AG09319 (cell line): ENCODE data around the gene TOMM5.
"Not testable (repeated sequence)": the region's sequence is repeated elsewhere in the genome, so short reads cannot be mapped to it uniquely, and the experiment has no call there.

ENCODE experiments used
- DNase-seq: peaks from one replicate; pipeline ENCODE4 v3.0.0-alpha.2; 2010; ENCODE audit warnings: low read depth; ENCODE audit errors: extremely low read depth
- TF ChIP-seq, protein P1 (sequence below): IDR thresholded peaks from 2 replicates; pipeline ENCODE4 v1.5.1; 2011; ENCODE audit warnings: low read depth, mild to moderate bottlenecking, inconsistent platforms, low read length, moderate library complexity

Gene TOMM5

DNA sequence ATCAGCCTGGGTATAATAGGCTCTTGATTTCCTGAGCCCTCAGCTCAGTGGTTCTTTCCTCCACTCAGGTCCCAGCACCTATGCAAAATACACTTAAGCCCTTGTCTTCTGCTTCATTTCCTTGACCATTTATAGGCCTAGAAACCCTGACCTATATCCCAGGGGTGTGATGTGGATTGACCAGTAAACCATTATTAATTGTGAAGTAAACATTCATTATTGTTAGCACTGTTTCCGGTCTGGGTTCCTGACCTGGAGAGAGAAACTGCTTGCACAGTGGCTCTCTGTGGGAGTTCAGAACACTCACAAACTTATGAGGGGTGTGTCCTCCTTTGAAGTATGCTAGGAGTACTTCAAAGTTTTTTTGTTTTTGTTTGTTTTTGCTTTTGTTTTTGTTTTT is 19.6 kb upstream of the TOMM5 start:
- TF ChIP-seq, protein P1, sequence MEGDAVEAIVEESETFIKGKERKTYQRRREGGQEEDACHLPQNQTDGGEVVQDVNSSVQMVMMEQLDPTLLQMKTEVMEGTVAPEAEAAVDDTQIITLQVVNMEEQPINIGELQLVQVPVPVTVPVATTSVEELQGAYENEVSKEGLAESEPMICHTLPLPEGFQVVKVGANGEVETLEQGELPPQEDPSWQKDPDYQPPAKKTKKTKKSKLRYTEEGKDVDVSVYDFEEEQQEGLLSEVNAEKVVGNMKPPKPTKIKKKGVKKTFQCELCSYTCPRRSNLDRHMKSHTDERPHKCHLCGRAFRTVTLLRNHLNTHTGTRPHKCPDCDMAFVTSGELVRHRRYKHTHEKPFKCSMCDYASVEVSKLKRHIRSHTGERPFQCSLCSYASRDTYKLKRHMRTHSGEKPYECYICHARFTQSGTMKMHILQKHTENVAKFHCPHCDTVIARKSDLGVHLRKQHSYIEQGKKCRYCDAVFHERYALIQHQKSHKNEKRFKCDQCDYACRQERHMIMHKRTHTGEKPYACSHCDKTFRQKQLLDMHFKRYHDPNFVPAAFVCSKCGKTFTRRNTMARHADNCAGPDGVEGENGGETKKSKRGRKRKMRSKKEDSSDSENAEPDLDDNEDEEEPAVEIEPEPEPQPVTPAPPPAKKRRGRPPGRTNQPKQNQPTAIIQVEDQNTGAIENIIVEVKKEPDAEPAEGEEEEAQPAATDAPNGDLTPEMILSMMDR = no peak

DNA sequence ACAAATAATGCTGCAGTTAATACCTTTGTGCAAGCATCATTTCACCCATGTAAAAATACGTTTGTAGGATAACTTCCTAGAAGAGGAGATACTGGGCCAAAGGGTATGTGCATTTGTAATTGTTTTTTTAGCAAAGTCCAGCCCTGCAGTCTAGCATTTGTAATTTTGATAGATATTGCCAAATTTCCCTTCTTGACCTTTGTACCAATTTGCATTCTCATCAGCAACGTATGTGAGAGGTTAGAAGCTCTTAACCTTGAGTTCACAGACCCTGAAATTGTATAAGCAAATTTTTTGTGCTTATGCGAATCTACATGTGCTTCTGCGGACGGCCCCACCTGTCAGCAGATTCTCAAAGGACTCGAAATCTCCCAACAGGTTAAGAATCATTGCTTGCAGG is 18.6 kb upstream of the TOMM5 start:
- DNase-seq = no peak
- TF ChIP-seq, protein P1 = no peak

More for the DNA sequence above, 19.6 kb upstream of the TOMM5 start:
- no peak for DNase-seq

DNA sequence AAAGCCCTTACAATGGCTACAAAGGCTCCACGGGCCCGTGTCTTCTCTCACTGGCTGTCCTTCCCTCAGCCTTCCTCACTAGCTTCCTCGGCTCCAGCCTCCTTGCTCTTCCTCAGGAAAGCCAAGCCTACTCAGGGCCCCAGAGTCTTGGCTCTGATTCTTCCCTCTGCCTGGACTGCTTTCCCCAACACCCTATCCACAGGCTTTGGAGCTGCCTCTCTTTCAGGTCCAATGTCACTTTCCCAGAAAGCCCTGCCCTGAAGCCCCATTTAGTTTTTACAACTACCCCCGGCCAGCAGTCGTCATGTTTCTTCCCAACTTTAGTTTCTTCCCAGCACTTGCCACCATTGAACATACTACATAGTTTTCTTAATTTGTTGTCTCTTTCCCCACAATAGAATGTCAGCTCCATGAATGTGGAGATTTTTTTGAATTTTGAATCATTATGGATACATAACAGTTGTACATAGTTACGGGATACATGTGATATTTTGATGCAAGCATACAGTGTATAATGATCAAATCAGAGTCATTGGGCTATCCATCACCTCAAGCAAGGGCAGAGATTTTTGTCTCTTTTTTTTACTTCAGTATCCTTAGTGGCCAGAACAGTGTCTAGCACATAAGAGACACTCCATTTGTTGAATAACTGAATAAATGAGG is 17.5 kb upstream of the TOMM5 start:
- DNase-seq = no peak
- TF ChIP-seq, protein P1 = no peak

DNA sequence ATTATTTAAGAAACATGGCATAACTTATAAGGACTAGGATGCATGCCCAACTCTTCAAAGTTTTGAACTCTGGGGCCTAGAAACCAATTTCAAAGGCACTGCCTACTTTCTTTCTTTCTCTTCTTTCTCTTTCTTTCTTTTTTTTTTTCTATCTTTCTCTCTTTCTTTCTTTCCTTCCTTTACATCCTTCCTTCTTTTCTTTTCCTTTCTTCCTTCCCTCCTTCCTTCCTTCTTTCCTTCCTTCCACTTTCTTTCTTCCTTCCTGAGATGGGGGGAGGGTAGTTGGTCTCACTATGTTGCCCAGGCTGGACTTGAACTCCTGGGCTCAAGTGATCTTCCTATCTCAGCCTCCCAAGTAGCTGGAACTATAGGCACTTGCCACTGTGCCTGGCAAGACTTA is 15.9 kb upstream of the TOMM5 start:
- no peak for DNase-seq
- TF ChIP-seq, protein P1 = no peak

DNA sequence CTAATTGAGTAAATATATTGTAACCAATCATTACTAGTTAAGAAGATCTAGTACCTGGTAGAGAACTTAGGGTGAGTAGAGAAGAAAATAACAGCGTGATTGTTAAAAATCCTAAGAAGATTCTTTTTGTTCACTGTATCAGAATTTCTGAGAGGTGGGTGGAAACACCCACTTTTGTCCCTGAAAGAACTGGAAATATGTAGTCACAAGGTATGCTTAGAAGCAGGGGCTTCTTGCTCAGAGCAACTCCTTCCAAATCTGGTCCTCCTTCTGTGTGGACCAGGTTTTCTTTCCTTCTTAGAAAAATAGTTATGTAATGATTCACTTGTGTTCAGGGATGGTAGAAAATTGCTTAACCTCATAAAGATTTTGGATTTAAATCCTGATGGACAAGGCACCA is 11.9 kb upstream of the TOMM5 start:
- no peak for DNase-seq
- TF ChIP-seq, protein P1 = no peak

DNA sequence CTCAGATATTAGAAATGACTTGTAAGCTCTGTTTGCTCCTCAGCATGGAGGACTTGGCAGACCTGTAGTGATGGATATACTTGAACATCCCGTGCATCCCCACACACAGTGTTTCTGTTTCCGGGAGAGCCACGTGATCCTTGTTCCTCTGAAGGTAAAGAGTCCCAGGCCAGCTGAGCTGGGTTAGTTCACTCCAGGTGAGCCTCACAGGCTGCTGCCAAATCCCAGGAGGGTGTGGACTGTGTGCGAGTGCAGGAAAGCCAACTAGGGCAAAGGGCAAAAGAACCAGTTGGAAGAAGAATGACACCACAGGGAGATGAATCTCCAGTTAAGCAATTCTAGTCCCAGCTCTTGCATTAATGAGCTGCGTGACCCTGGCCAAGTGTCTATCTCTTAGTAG is 10.4 kb upstream of the TOMM5 start:
- no peak for DNase-seq
- TF ChIP-seq, protein P1 = no peak

DNA sequence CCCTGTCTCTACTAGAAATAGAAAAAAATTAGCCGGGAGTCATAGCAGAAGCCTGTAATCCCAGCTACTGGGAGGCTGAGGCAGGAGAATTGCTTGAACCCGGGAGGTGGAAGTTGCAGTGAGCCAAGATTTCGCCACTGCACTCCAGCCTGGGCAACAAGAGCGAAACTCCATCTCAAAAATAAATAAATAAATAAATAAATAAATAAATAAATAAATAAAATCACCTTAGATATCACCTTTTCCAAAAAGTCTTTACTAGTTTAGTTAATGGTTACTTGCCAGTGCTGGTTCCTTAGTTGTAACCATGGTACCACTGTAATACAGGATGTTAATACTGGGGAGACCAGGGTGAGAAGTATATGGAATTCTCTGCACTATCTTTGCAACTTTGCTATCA is 9.7 kb upstream of the TOMM5 start:
- not testable (repeated sequence) for DNase-seq

DNA sequence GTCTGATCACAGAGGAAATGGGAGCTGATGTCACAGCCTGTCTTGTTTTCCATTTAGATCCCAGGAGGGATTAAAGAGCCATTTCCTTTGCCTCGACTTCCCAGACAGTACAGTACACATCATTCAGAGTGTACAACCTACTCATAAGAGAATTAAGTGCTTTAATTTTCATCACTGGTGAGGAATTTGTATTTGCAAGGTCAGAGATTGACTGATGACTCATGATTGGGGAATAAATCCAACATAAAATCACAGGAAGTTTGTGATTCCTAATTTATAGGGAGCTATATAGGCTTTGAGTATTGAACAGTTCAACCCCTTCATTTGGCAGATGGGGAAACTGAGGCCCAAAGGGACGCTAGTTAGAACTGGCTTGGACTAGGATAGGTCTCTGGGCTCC is 4.1 kb upstream of the TOMM5 start:
- TF ChIP-seq, protein P1 = no peak

More for the DNA sequence above, 4.1 kb upstream of the TOMM5 start:
- no peak for DNase-seq
